T-helper 1 cell treated with Interleukin-12 subunit alpha and Interleukin-12 subunit beta and Interleukin-4 antibody, amounts not matched to agents 30 ng/mL and 1 ng/mL, for 36 hours (primary cell): Measurements from ENCODE around the gene NABP2. TPM values are rescaled to one million over a fixed set of nuclear protein-coding genes. Genes with fewer than 3 reads are reported as not detected.

Experiments used
- intact Hi-C: fragments of 100-400 bp; cut with micrococcal nuclease; formaldehyde crosslinking; loops from one replicate; pipeline ENCODE4 v1.15.1; 2024
- total RNA-seq: library from RNA; stranded (reverse); gene quantifications from 2 replicates; pipeline ENCODE4 v1.2.3, GENCODE V29; 2022

The NABP2 gene
- total RNA-seq, 1 donor from 2014 or later = 62.1 TPM

- intact Hi-C loops = no loop called here
Observed at GRCh38 chr12:56208006-56208405, 16.1 kb upstream of the NABP2 start.

GRCh38 chr12:56212361-56212760, 11.8 kb upstream of the NABP2 start:
- intact Hi-C loops = no loop called here

GRCh38 chr12:56213878-56214277, 10.3 kb upstream of the NABP2 start:
- intact Hi-C loops = no loop called here

GRCh38 chr12:56216461-56216860, 7.7 kb upstream of the NABP2 start:
- intact Hi-C loops = no loop called here

- intact Hi-C loops = loop anchor here (2.0 to 5.0 kb wide), 5 partner anchors 119 to 867 kb away; partner anchors contain the start of genes BAZ2A, IL23A, NAB2 and ORMDL2
Observed at GRCh38 chr12:56219840-56220239, 4.3 kb upstream of the NABP2 start.

- intact Hi-C loops = loop anchor here (2.0 to 5.0 kb wide), 5 partner anchors 118 to 867 kb away; partner anchors contain the start of genes BAZ2A, IL23A, NAB2 and ORMDL2
Observed at GRCh38 chr12:56220611-56221231, 3.4 kb upstream of the NABP2 start.

- intact Hi-C loops = loop anchor here (2.0 to 5.0 kb wide), 5 partner anchors 118 to 866 kb away; partner anchors contain the start of genes BAZ2A, IL23A, NAB2 and ORMDL2
Observed at GRCh38 chr12:56221232-56221756, 2.8 kb upstream of the NABP2 start.

- intact Hi-C loops = loop anchor here (1.0 to 5.0 kb wide), 15 partner anchors 36 to 865 kb away; partner anchors contain the start of genes ANKRD52, BAZ2A, CS and IL23A
Observed at GRCh38 chr12:56221757-56222530, 2.2 kb upstream of the NABP2 start, which contains the start of gene RNF41. Gene RNF41 (minus strand): TSS chr12:56221922. CDS start chr12:56214047, 7,875 bp downstream.

- intact Hi-C loops = loop anchor here (1.0 to 5.0 kb wide), 14 partner anchors 36 to 865 kb away; partner anchors contain the start of genes ANKRD52, BAZ2A, CS and MYL6
Observed at GRCh38 chr12:56222531-56222895, 1.6 kb upstream of the NABP2 start.

- intact Hi-C loops = loop anchor here (1.0 to 5.0 kb wide), 14 partner anchors 30 to 864 kb away; partner anchors contain the start of genes BAZ2A, COQ10A, NAB2 and ORMDL2
Observed at GRCh38 chr12:56223571-56224101, 506 bp upstream of the NABP2 start.

GRCh38 chr12:56224954-56225353, 812 bp downstream of the NABP2 start:
- intact Hi-C loops = loop anchor here (1.0 to 5.0 kb wide), 13 partner anchors 32 to 862 kb away; partner anchors contain the start of genes BAZ2A, COQ10A, NAB2 and ORMDL2

- intact Hi-C loops = no loop called here
Observed at GRCh38 chr12:56229082-56229481, 4.9 kb downstream of the NABP2 start.

- intact Hi-C loops = no loop called here
Observed at GRCh38 chr12:56229916-56230431, 5.8 kb downstream of the NABP2 start, which contains the start of gene SLC39A5. Gene SLC39A5 (plus strand): TSS chr12:56230051. CDS start chr12:56231275, 1,224 bp downstream.

GRCh38 chr12:56230432-56231183, 6.5 kb downstream of the NABP2 start:
- intact Hi-C loops = no loop called here

GRCh38 chr12:56231184-56231582, 7.0 kb downstream of the NABP2 start:
- intact Hi-C loops = no loop called here

- intact Hi-C loops = no loop called here
Observed at GRCh38 chr12:56234746-56235436, 10.7 kb downstream of the NABP2 start.

GRCh38 chr12:56236091-56236490, 11.9 kb downstream of the NABP2 start:
- intact Hi-C loops = no loop called here

GRCh38 chr12:56236985-56237384, 12.8 kb downstream of the NABP2 start:
- intact Hi-C loops = no loop called here

- intact Hi-C loops = no loop called here
Observed at GRCh38 chr12:56237552-56237951, 13.4 kb downstream of the NABP2 start.
